Glutamatergic neuron (in vitro differentiated cells): ENCODE results near the gene ZNF264. TPM values are rescaled to one million over a fixed set of nuclear protein-coding genes. Genes with fewer than 3 reads are reported as not detected.
A peak's percentile ranks its signal among the peaks of the same experiment; 100 is the strongest.

Experiments
- DNase-seq: peaks from one replicate; pipeline ENCODE4 v3.0.0; 2022
- H3K27ac Mint-ChIP-seq: one replicate; pipeline ENCODE4 v1.8.0; 2020; ENCODE audit warnings: mild to moderate bottlenecking, mixed read lengths, inconsistent platforms; ENCODE audit not compliant: unreplicated experiment
- H3K27me3 Mint-ChIP-seq: one replicate; pipeline ENCODE4 v1.8.0; 2020; ENCODE audit warnings: mild to moderate bottlenecking, moderate library complexity, mixed read lengths, inconsistent platforms; ENCODE audit not compliant: unreplicated experiment
- H3K36me3 Mint-ChIP-seq: one replicate; pipeline ENCODE4 v1.8.0; 2020; ENCODE audit warnings: mild to moderate bottlenecking, mixed read lengths, inconsistent platforms; ENCODE audit not compliant: unreplicated experiment
- H3K4me1 Mint-ChIP-seq: one replicate; pipeline ENCODE4 v1.8.0; 2020; ENCODE audit warnings: mild to moderate bottlenecking, low read depth, mixed read lengths, inconsistent platforms; ENCODE audit not compliant: unreplicated experiment
- H3K4me3 Mint-ChIP-seq: one replicate; pipeline ENCODE4 v1.8.0; 2020; ENCODE audit warnings: mild to moderate bottlenecking, mixed read lengths, inconsistent platforms; ENCODE audit not compliant: unreplicated experiment
- H3K9me3 Mint-ChIP-seq: one replicate; pipeline ENCODE4 v1.8.0; 2020; ENCODE audit warnings: mild to moderate bottlenecking, moderate library complexity, mixed read lengths, inconsistent platforms; ENCODE audit not compliant: unreplicated experiment
- CTCF ChIP-seq: fragments of 200-600 bp; sonication (generic); IDR thresholded peaks from one replicate; pipeline ENCODE4 v1.5.0; 2021; ENCODE audit not compliant: partially characterized antibody, unreplicated experiment
- long read RNA-seq: library from polyadenylated mRNA; unstranded; transcript quantifications from one replicate; pipeline ENCODE4 v2.0.0, GENCODE V29; 2020; ENCODE audit not compliant: unreplicated experiment
- total RNA-seq: library from RNA; stranded (reverse); fragmentation: NEBNext Ultra II Directional; extraction: Animal tissue kit (Norgen Biotek cat#: 25700); gene quantifications from one replicate; pipeline ENCODE4 v1.2.1, GENCODE V29; 2021; ENCODE audit not compliant: unreplicated experiment

The ZNF264 gene
- total RNA-seq, result 37.8 TPM
- long read RNA-seq, result 0 reads

GRCh38 chr19:57191141-57192076 lies at the start of gene ZNF264:
Gene ZNF264, plus strand, starts transcription at chr19:57191500. Its CDS starts 414 bp downstream, at chr19:57191914.
- peak; percentile 91 for DNase-seq
- peak within 1 kb of the TSS; percentile 95 for H3K4me3 Mint-ChIP-seq
- H3K27ac Mint-ChIP-seq, result peak within 1 kb of the TSS; percentile 88
- peaks cover 9% of the 10 kb centered on the region for H3K4me1 Mint-ChIP-seq
- H3K36me3 Mint-ChIP-seq, result peaks cover 30% of the 10 kb centered on the region
- peaks cover 20% of the 10 kb centered on the region for H3K9me3 Mint-ChIP-seq
- H3K27me3 Mint-ChIP-seq, result peaks cover 12% of the 10 kb centered on the region
- TF ChIP-seq CTCF, result no peak

GRCh38 chr19:57141699-57142098 lies 49.6 kb upstream of the ZNF264 start:
- Mint-ChIP-seq H3K27me3 (peaks cover 3% of the 10 kb centered on the region), H3K36me3 (peaks cover 9% of the 10 kb centered on the region), H3K9me3 (peaks cover 20% of the 10 kb centered on the region), H3K4me3 (no peak overlapping the region), H3K4me1 (no peaks in the 10 kb centered on the region), H3K27ac (no peak overlapping the region)
- DNase-seq, result no peak
- TF ChIP-seq CTCF, result no peak

- Mint-ChIP-seq H3K4me3 (no peak overlapping the region), H3K36me3 (peaks cover 4% of the 10 kb centered on the region), H3K4me1 (no peaks in the 10 kb centered on the region), H3K9me3 (peaks cover 11% of the 10 kb centered on the region), H3K27me3 (peaks cover 4% of the 10 kb centered on the region), H3K27ac (no peak overlapping the region)
- no peak for TF ChIP-seq CTCF
- no peak for DNase-seq
These were observed 38.4 kb upstream of the ZNF264 start for GRCh38 chr19:57152921-57153320.

GRCh38 chr19:57161985-57162539 lies 29.2 kb upstream of the ZNF264 start:
- H3K36me3 Mint-ChIP-seq, result peaks cover 6% of the 10 kb centered on the region
- H3K4me3 Mint-ChIP-seq, result no peak overlapping the region
- peaks cover 2% of the 10 kb centered on the region for H3K27me3 Mint-ChIP-seq
- peaks cover 10% of the 10 kb centered on the region for H3K9me3 Mint-ChIP-seq
- H3K4me1 Mint-ChIP-seq, result no peaks in the 10 kb centered on the region
- no peak for DNase-seq
- H3K27ac Mint-ChIP-seq, result no peak overlapping the region
- no peak for TF ChIP-seq CTCF

GRCh38 chr19:57165846-57166245 lies 25.5 kb upstream of the ZNF264 start:
- H3K27me3 Mint-ChIP-seq, result peaks cover 2% of the 10 kb centered on the region
- no peak overlapping the region for H3K4me3 Mint-ChIP-seq
- DNase-seq, result no peak
- TF ChIP-seq CTCF, result no peak
- peaks cover 6% of the 10 kb centered on the region for H3K36me3 Mint-ChIP-seq
- no peaks in the 10 kb centered on the region for H3K4me1 Mint-ChIP-seq
- no peak overlapping the region for H3K27ac Mint-ChIP-seq
- H3K9me3 Mint-ChIP-seq, result peaks cover 5% of the 10 kb centered on the region
